ENCODE measurements around the gene SLC25A11.
"Not testable (repeated sequence)": the region's sequence is repeated elsewhere in the genome, so short reads cannot be mapped to it uniquely, and the experiment has no call there.

The SLC25A11 gene

DNA sequence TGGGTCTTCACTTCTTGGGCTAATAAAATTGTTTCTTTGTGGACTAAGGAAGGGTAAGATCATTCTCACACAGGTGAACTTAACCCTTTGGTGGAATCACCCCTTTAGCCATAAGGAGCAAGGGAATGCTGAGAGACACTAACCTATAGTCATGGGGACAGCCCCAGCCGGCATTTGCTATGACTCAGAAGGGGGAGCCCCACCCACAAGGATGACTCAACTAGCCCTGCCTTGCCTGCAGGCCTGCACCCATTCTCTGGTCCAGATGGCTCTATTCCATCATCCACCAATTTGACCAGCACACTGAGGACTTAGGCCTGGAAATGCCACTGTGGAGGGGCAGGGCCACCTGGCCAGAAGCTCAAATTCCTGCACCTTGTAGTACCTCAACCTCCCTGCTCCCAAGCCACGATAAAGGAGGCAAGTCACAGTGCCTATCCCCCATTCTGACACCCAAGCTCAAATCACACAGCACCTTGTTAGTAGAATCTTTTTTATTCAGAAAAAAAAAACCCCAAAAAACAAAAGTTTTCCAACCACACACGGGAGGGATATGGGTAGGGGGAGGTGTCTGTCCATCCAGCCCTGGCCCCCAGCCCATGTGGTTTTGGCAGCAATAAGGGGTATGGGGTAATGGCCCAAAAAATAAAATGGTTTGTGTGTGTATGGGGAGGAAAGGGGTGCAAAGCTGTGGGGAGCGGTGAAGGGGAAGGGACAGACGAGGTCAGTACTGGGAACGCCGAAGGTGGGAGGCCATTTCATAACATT lies 5.5 kb upstream of the SLC25A11 start:
- peak; percentile 91 for DNase-seq

DNA sequence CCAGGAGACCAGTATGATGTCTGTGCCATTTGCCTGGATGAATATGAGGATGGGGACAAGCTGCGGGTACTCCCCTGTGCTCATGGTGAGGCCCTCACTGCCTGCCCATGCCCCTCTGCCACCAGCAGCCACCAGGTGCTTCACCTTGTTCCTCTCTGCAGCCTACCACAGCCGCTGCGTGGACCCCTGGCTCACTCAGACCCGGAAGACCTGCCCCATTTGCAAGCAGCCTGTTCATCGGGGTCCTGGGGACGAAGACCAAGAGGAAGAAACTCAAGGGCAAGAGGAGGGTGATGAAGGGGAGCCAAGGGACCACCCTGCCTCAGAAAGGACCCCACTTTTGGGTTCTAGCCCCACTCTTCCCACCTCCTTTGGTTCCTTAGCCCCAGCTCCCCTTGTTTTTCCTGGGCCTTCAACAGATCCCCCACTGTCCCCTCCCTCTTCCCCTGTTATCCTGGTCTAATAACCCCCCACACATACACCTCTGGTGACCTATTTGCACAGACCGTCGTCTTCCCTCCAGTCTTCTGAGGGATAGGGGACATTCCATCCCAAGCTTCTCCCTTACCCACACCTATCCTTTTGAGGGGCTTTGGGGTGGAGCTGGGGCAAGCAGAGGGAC lies 4.8 kb upstream of the SLC25A11 start:
- DNase-seq: peak; percentile 59

DNA sequence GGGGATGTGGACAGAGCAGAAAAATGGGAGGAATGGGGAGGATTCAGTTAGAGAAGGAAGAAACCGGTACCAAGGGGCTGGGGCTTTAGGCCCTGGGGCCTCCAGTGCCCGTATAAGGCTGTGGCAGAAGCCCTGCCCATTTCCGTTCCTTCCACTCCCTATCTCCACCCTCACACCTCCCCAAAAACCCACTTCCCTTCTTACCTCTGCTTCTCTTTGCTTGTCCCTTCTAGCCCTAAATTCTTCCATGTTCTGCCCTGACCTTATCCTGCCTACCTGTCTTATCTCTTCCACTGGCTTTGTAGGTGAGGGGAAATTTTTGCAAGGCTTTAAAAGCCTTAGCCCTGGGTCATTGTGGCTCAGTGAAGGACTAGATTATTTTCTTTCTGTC lies 4.3 kb upstream of the SLC25A11 start:
- DNase-seq: peak; percentile 72

DNA sequence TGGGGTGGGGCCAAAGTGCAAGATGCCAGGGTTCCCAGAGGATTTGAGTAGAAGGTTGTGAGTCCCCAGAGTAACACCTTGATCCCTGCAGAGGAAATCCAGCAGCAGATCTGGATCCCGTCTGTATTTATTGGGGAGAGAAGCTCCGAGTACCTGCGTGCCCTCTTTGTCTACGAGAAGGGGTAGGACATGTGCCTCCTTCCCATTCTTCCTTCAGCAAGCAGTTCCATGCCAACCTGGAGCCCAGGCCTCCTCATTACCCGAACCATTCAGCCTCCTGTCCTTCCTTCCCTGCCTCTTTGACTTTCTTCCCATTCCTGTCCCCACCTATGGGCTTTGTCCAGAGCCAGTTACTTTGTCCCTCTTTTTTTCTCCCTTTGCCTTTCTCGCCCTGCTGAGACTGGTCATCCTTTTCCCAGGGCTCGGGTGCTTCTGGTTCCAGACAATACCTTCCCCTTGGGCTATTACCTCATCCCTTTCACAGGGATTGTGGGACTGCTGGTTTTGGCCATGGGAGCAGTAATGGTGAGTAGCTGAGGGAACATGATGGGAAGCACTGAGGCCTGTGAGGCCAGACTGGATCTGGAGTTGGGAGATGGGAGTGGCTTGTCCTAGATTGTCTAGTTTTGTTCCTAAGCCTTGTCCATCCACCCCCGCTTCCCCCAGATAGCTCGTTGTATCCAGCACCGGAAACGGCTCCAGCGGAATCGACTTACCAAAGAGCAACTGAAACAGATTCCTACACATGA lies 3.1 kb upstream of the SLC25A11 start:
- DNase-seq: no peak

DNA sequence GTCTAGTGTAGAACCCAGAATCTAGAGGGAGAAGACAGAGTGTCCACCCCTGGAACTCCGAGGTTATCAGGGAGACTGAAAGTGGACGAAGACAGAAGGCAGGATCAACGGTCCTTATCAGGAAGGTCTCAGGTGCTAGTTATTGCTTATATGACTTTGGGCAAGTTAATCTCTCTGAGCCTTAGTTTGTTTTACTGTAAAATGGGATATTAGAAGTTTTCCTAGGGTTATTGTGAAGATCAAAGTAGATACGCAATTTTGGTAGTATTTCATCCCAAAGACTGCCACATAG lies 1.4 kb upstream of the SLC25A11 start:
- DNase-seq: no peak

DNA sequence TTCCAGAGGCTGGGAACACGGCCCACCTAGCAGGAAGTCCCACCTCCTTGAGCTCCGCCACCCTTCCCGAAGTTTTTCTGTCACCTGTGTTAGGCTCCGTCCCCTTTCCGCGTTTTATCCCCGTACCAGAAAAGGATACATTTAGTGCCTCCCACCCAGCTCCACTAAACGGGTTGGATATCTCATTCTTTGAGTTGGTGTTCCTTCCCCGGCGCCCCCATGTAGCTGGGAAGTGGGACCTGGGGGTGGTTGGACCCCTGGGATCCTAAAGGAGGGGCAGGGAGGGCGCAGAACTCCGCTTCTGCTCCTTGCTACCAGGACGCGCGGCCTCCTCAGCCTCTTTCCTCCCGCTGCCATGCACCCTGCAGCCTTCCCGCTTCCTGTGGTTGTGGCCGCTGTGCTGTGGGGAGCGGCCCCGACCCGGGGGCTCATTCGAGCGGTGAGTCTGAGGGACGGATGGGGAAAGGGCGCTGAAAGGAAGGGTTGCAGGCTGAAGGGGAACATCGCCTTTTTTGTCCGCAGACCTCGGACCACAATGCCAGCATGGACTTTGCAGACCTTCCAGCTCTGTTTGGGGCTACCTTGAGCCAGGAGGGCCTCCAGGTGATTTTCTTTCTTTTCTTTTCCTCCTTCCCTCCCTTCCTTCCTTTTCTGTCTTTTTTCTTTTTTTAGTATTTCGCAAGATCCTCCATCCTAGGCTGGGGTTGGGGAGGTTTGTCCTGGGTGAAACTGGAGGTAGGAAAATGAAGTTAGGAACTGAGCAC lies 891 bp upstream of the SLC25A11 start:
- DNase-seq: peak; percentile 64

DNA sequence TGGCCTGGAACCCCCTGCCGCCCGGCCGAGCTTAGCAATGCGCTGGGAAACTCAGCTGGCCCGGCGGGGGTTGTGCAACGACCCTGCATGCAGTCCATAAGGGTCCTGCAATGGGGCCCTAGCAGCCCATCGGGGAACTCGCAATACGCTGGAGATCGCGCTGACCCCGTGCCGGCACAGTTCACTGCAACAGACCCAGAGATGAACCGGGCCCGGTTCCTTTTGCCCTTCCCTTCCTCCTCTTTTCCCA lies 375 bp downstream of the SLC25A11 start:
- no peak for DNase-seq

DNA sequence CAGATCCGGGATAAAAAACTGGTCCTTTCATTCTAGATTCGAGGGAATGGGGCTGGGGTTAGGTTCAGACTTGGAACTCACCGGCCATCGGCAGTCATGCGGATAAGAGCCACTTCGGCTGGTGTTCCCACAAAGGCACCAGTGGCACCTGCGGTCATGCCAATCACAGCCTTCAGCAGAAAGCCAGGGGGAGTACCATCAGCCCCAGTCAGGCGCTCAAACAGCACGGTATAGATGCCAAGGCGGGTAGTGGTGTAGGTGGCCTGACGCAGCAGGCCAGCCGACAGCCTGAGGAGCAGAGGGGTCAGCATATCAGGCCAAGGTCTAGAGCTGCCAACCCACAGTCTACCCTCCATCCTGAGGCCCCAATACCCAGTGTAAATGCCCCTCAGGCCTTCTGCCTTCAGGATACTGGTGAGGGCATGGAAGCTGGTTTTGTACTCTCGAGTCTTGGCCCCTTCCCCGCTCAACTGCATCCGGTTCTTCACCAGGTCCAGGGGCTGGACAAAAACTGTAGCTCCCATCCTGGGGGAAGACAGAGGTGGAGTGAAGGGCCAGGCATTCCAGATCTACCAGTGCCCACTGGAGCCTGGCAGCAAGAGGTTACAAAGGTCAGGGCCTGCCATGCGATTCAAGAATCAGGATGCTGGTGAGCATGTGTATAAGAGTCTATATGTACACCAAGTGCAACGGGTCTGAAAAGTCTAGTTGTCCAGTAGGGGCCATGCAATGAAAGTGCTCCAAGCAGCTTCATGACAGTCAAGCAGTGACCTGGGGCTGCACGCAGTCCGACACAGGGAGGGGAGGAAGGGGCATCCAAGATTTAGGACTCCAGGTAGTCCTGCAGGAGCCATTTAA lies 929 bp downstream of the SLC25A11 start:
- no peak for DNase-seq

DNA sequence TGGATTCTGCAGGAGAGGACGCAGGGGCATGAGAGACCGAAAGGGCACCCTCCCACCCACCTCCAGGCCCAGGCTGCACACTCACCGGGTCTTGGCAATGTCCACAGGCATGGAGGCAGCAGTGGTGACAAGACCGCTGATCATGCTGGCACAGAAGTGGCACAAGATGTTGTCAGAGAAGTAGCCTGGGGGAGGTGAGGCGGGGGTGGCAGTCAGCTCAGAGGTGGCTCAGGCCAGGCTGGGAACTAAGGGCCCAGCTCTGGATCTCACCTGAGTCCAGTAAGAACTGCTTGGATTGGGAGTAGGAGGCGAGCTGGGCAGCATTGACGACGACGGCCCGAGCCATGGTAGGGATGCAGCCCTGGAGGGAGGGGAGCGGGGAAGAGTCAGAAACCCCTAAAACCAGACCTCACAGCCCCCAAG lies 1.8 kb downstream of the SLC25A11 start:
- DNase-seq: no peak

DNA sequence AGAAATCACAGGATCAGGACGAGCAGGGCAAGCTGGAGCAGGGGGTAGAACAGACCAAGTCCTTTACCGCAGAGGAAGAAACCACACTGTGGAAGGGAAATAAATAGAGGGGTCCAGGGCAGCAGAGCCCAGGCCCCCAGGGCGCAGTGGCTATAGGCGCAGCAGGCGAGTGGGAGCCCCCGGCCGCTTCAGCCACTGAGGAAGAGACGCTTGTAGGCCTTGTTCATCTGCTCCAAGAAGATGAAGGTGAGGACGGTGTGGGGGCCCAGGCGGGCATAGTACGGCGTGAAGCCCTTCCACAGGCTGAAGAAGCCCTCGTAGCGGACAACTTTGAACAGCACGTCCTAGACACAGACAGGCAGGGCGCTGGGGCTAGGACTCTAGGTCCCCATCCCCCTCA lies 2.3 kb downstream of the SLC25A11 start:
- DNase-seq: no peak

DNA sequence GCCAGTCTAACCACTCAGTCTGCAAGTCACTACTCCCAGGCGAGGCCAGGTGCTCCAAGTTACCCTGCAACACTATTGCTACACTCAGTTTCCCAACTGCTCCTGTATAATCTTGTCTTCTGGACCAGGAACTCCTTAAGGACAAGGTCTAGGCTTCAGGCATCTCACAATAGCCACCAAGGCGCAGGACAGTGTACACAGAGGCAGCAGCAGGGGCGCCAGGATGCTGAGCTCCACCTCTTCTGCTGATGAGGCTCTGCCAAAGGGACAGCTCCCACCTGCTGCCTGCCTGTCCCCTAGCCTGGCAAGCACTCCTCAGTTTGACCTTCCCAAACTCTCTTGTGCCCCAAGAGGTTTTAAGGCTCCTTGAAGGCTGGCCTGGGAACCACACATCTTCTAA lies 3.4 kb downstream of the SLC25A11 start:
- DNase-seq: no peak

DNA sequence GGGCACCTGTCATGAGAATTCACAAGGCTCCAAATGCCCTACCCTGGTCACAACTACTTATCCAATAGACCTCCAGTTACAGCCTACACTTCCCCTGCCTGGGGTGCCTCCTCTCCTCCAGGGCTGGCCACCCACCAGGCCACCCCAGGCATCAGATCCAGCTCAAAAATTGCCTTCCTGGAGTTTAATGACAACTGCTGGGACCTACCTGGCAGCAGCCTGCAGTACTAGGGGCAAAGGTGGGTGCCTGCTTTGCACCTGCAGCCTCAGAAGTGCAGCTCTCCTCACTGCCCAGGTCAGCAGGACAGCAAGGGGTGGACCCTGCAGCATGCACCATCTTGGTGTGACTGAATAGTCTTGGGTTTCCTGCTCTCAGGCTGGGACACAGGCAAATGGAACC lies 4.2 kb downstream of the SLC25A11 start:
- DNase-seq: no peak

DNA sequence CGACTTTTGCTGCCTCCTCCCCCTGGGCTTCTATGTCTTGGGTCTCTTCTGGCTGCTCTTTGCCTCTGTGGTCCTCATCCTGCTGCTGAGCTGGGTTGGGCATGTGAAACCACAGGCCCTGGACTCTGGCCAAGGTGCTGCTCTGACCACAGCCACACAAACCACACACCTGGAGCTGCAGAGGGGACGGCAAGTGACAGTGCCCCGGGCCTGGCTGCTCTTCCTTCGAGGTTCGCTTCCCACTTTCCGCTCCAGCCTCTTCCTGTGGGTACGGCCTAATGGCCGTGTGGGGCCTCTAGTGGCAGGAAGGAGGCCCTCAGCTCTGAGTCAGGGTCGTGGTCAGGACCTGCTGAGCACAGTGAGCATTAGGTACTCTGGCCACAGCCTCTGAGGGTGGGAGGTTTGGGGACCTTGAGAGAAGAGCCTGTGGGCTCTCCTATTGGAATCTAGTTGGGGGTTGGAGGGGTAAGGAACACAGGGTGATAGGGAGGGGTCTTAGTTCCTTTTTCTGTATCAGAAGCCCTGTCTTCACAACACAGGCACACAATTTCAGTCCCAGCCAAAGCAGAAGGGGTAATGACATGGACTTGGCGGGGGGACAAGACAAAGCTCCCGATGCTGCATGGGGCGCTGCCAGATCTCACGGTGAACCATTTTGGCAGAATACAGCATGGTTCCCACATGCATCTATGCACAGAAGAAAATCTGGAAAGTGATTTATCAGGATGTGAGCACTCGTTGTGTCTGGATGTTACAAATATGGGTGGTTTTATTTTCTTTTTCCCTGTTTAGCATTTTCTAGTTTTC lies 5.5 kb downstream of the SLC25A11 start:
- no peak for DNase-seq

DNA sequence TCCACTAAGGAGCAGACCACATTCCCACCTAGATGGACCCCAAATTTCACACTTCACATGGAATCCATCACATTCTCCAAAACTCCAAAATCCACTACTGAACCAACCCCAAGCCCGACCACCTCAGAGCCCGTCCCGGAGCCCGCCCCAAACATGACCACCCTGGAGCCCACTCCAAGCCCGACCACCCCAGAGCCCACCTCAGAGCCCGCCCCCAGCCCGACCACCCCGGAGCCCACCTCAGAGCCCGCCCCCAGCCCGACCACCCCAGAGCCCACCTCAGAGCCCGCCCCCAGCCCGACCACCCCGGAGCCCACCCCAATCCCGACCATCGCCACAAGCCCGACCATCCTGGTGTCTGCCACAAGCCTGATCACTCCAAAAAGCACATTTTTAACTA lies 6.2 kb downstream of the SLC25A11 start:
- no peak for DNase-seq

DNA sequence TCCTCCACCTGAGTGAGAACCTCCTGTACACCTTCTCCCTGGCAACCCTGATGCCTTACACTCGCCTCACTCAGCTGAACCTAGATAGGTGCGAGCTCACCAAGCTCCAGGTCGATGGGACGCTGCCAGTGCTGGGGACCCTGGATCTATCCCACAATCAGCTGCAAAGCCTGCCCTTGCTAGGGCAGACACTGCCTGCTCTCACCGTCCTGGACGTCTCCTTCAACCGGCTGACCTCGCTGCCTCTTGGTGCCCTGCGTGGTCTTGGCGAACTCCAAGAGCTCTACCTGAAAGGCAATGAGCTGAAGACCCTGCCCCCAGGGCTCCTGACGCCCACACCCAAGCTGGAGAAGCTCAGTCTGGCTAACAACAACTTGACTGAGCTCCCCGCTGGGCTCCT lies 7.1 kb downstream of the SLC25A11 start:
- DNase-seq: no peak

DNA sequence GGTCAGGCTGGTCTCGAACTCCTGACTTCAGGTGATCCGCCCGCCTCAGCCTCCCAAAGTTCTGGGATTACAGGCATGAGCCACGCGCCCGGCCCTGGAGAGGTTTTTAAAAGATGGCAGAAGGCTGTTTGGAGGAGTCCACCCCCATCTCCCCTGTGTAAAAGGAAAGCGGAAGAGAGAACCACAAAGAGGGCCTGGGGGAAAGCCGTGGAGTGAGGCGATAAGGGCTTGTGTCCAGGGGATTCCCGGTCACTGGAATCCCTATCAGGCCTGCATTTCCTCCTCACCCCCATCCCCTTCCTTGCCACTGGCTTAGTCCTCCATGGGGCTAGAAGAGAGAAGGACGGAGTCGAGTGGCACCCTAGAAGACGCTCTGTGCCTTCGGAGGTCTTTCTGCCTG lies 7.9 kb downstream of the SLC25A11 start, which contains the start of gene GP1BA:
Gene GP1BA (plus strand): TSS at position 315 of the 400 bp plus-strand sequence. CDS start 328 bp downstream, outside the sequence.
- DNase-seq: no peak

DNA sequence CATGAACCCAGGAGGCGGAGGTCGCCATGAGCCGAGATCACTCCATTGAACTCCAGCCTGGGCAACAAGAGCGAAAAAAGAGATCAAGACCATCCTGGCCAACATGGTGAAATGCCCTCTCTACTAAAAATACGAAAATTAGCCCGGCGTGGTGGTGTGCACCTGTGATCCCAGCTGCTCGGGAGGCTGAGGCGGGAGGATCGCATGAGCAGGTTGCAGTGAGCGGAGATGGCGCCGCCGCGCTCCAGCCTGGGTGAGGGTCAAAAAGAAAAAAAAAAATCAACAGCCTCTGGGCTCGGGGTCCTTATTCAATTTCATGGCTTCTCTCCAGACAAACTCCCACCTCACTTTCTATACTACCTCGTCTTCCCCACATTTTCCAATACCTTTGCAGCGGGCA lies 11.0 kb downstream of the SLC25A11 start:
- DNase-seq: no peak

DNA sequence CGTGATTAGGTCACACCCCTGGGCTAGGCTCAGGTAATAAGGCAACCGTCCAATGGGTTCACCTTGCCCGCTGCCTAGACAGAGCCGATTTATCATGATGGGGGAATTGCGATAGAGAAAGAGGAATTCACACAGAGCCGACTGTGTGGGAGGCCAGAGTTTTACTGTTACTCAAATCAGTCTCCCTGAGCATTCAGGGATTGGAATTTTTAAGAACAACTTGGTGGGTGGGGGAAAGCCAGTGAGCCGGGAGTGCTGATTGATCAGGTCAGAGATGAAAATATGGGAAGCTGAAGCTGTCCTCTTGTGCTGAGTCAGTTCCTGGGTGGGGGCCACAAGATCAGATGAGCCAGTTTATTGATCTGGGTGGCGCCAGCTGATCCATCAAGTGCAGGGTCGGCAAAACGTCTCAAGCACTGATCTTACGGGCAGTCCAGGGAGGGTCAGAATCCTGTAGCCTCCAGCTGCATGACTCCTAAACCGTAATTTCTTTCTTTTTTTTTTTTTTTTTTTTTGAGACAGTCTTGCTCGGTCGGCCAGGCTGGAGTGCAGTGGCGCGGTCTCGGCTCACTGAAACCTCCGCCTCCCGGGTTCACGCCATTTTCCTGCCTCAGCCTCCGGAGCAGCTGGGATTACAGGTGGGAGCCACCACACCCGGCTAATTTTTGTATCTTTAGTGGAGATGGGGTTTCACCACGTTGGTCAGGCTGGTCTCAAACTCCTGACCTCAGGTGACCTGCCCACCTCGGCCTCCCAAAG lies 13.1 kb downstream of the SLC25A11 start:
- DNase-seq: not testable (repeated sequence)

DNA sequence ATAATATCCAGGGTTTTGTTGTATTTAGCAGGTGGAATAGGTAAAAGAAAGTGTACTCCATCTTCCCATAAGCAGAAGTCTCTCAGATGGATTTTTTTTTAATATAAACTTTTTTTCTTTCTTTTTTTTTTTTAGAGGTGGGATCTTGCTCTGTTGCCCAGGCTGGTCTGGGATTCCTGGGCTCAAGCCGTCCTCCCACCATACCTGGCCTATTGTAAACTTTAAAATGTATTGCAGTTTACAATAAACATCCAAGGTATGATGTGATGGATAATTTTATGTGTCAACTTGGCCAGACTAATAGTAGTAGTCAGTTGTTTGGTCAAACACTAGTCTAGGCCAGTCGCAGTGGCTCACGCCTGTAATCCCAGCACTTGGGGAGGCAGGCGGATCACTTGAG lies 18.5 kb downstream of the SLC25A11 start:
- no peak for DNase-seq

DNA sequence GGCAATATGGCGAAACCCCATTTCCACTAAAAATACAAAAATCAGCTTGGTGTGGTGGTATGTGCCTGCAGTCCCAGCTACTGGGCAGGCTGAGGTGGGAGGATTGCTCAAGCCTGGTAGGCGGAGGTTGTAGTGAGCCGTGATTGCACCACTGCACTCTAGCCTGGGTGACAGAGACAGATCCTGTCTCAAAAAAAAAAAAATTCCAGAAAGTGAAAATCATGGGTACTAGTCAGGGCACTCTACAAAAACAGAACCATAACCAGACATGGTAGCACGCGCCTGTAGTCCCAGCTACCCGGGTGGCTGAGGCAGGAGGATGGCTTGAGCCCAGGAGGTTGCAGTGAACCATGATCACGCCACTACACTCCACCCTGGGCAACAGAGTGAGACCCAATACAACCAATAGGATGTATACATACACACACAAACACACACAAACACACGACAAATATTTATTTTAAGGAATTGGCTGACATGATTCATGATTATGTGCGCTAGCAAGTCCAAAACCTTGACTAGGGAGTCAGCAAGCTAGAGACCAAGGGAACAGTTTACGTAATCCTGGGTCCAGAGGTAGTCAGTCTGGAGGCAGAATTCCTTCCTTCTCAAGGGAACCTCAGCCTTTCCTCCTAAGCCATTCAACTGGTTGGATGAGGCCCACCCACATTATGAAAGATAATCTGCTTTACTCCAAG lies 19.3 kb downstream of the SLC25A11 start:
- no peak for DNase-seq
